DND-41 (cell line): ENCODE measurements around the gene MCTP2.

ENCODE experiments used
- CTCF ChIP-seq: IDR thresholded peaks from 2 replicates; pipeline ENCODE4 v1.5.1; 2012; ENCODE audit warnings: borderline replicate concordance, low read length, moderate library complexity, mild to moderate bottlenecking; ENCODE audit not compliant: poor library complexity, severe bottlenecking; ENCODE audit errors: extremely low read depth
- EZH2 ChIP-seq: IDR thresholded peaks from 3 replicates; pipeline ENCODE4 v1.6.1; 2012; ENCODE audit warnings: borderline replicate concordance, low read depth, mild to moderate bottlenecking, moderate library complexity, low read length, inconsistent platforms; ENCODE audit not compliant: severe bottlenecking

GRCh38 chr15:94297558-94297957, 66.2 kb downstream of the MCTP2 start:
- peak; percentile 5 for TF ChIP-seq CTCF
- no peak for TF ChIP-seq EZH2
